ENCODE results near the gene PSTPIP2.

DNA sequence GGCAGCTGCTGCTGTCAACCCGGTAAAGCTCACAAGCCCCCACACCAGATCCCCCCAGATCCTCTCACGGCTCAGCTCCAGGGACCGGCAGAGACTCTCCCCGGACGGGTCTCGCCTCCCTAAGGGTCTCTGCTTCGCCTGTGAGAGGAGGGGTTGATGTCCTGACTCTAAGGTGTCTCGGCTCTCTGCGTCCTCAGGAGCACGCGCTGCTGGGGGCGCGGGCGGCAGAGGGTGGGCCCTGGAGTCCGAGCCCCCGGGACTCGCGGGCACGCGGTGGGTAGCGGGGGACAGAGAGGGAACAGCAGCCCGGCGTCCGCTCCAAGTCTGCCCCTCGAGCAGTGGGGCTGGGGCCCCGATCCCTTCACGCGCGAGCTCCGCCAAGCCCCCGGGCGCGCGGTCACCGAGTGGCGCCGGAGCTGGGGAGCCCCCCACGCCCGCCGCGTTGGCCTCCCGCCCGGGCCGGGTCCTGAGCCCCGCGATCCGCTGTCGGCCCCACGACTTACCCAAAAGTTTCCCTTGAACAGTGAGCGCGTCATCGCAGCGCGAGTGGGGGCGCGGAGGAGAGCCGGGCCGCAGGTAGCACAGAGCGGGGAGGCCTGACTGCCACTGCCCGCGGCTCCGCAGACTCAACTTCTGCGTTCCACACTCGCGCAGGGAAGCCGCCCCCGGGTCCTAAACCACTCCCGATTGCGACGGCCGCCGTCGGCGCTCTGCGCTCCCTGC is at the start of gene PSTPIP2:
- TF ChIP-seq, protein P1, sequence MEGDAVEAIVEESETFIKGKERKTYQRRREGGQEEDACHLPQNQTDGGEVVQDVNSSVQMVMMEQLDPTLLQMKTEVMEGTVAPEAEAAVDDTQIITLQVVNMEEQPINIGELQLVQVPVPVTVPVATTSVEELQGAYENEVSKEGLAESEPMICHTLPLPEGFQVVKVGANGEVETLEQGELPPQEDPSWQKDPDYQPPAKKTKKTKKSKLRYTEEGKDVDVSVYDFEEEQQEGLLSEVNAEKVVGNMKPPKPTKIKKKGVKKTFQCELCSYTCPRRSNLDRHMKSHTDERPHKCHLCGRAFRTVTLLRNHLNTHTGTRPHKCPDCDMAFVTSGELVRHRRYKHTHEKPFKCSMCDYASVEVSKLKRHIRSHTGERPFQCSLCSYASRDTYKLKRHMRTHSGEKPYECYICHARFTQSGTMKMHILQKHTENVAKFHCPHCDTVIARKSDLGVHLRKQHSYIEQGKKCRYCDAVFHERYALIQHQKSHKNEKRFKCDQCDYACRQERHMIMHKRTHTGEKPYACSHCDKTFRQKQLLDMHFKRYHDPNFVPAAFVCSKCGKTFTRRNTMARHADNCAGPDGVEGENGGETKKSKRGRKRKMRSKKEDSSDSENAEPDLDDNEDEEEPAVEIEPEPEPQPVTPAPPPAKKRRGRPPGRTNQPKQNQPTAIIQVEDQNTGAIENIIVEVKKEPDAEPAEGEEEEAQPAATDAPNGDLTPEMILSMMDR (IDR thresholded peaks at IDR 0.05; ENCODE audit: insufficient read depth, low read length, poor library complexity, severe bottlenecking), result no peak
- no peak for TF ChIP-seq EZH2phosphoT487 (conservative IDR thresholded peaks at IDR 0.05; ENCODE audit: low read length)

Measured in SU-DHL-6 (cell line).